GM12892 (cell line): ENCODE measurements around the gene SPG11.

Experiments used
- POLR2A ChIP-seq: IDR thresholded peaks from 2 replicates; pipeline ENCODE4 v1.6.1; 2011; ENCODE audit warnings: low read depth, low read length, control low read depth
- POLR2AphosphoS5 ChIP-seq: IDR thresholded peaks from 2 replicates; pipeline ENCODE4 v1.6.1; 2011; ENCODE audit warnings: low read depth, low read length, control low read depth
- TAF1 ChIP-seq: IDR thresholded peaks from 2 replicates; pipeline ENCODE4 v1.6.1; 2011; ENCODE audit warnings: low read depth, mild to moderate bottlenecking, control low read depth, low read length, borderline replicate concordance

DNA sequence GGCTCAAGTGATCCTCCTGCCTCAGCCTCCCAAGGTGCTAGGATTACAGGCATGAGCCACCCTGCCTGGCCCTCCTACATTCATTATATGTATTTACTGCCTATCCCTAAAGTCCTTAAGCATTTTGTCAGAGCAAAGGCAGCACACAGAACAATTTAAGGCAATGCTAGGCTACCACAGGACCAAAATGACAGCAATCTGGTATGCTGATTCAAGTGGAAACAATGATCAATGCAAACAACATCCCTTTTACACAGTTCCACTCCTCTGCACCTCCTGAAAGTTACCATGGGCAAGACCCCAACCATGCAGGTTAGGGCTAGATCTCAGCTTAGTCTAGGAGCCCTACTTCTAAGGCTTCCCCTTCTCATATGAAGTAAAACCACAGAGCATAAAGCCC is 40.3 kb downstream of the SPG11 start:
- TF ChIP-seq POLR2A (no peak), POLR2AphosphoS5 (no peak), TAF1 (no peak)
